Testis (tissue), 3 donors: ENCODE data around the gene ADCY2. TPM values are rescaled to one million over a fixed set of nuclear protein-coding genes. Genes with fewer than 3 reads are reported as not detected.

Experiments used
- DNase-seq: peaks from one replicate; pipeline ENCODE4 v3.0.0-alpha.2; 2019
- H3K27ac ChIP-seq, 2 donors: fragments of 200-600 bp; sonication (generic); one replicate each; pipeline ENCODE4 v1.5.1; 2019
- H3K27me3 ChIP-seq: fragments of 200-600 bp; sonication (generic); one replicate; pipeline ENCODE4 v1.5.1; 2019
- H3K36me3 ChIP-seq: fragments of 200-600 bp; sonication (generic); one replicate; pipeline ENCODE4 v1.5.1; 2017; ENCODE audit warnings: low read depth; ENCODE audit errors: missing control alignments
- H3K4me1 ChIP-seq: fragments of 200-600 bp; sonication (generic); one replicate; pipeline ENCODE4 v1.5.1; 2019
- H3K4me3 ChIP-seq, 2 donors: fragments of 200-600 bp; sonication (generic); one replicate each; pipeline ENCODE4 v1.5.1; 2017 to 2019
- H3K9me3 ChIP-seq: fragments of 200-600 bp; sonication (generic); one replicate; pipeline ENCODE4 v1.5.1; 2017
- POLR2A ChIP-seq: fragments of 450-650 bp; IDR thresholded peaks from one replicate; pipeline ENCODE4 v1.6.1; 2017; ENCODE audit warnings: antibody characterized with exemption, mild to moderate bottlenecking, moderate library complexity
- WGBS, 2 donors: methylation state at CpG; one replicate each; pipeline ENCODE4 v1.1.5; 2018; 5-methylcytosine and 5-hydroxymethylcytosine counted together
- intact Hi-C: fragments of 100-400 bp; cut with DNase I; formaldehyde crosslinking; loops from one replicate; pipeline ENCODE4 v1.15.1; 2023; ENCODE audit warnings: low total_unique reads
- polyA plus RNA-seq: library from polyadenylated mRNA; stranded (reverse); fragments of 350-450 nt; fragmentation: Illumina TruSeq; extraction: RNeasy Lipid Tissue Mini Kit (QIAGEN cat#74804); gene quantifications from one replicate; pipeline ENCODE4 v1.2.3, GENCODE V29; 2014; ENCODE audit warnings: low read depth, low replicate concordance; ENCODE audit not compliant: insufficient read depth
- total RNA-seq, 2 donors: library from RNA; depleted of rRNA; stranded (reverse); fragments of >200 nt; gene quantifications; one replicate each; pipeline ENCODE4 v1.2.3, GENCODE V29; 2016
- TF ChIP-seq, protein P1 (sequence below), 3 experiments: fragments of 450-650 bp in 2 of 3; fragments of 200-600 bp in 1 of 3; sonication (generic) in 1 of 3; IDR thresholded peaks; one replicate each; pipeline ENCODE4 v1.5.1; 2016 to 2019; ENCODE audit warnings: antibody characterized with exemption in 3 of 3, mild to moderate bottlenecking in 2 of 3, moderate library complexity in 1 of 3

ADCY2 gene
- total and polyA plus RNA-seq, 3 donors from 2014 or later = 9.4 to 18.5 (median 10.5) TPM

DNA sequence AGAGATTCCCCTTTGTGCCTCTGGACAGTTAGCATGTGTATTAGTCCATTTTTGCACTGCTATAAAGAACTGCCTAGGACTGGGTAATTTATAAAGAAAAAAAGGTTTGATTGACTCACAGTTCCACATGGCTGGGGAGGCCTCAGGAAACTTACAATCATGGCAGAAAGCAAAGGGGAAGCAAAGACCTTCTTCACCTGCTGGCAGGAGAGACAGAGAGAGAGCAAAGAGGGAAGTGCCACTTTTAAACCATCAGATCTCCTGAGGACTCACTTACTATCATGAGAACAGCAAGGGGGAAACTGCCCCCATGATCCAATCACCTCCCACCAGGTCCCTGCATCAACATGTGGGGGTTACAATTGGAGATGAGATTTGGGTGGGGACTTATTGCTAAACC, 449.0 kb downstream of the ADCY2 start:
- no peak for DNase-seq
- Histone ChIP-seq H3K4me3 (no peak overlapping the region), H3K27me3 (no peaks in the 10 kb centered on the region), H3K36me3 (no peaks in the 10 kb centered on the region), H3K4me1 (peaks cover 5% of the 10 kb centered on the region), H3K9me3 (no peaks in the 10 kb centered on the region), H3K27ac (no peak overlapping the region)
- intact Hi-C loops = no loop called here
- no peak for TF ChIP-seq POLR2A
- TF ChIP-seq, protein P1, sequence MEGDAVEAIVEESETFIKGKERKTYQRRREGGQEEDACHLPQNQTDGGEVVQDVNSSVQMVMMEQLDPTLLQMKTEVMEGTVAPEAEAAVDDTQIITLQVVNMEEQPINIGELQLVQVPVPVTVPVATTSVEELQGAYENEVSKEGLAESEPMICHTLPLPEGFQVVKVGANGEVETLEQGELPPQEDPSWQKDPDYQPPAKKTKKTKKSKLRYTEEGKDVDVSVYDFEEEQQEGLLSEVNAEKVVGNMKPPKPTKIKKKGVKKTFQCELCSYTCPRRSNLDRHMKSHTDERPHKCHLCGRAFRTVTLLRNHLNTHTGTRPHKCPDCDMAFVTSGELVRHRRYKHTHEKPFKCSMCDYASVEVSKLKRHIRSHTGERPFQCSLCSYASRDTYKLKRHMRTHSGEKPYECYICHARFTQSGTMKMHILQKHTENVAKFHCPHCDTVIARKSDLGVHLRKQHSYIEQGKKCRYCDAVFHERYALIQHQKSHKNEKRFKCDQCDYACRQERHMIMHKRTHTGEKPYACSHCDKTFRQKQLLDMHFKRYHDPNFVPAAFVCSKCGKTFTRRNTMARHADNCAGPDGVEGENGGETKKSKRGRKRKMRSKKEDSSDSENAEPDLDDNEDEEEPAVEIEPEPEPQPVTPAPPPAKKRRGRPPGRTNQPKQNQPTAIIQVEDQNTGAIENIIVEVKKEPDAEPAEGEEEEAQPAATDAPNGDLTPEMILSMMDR (IDR thresholded peaks at IDR 0.05) = no peak

DNA sequence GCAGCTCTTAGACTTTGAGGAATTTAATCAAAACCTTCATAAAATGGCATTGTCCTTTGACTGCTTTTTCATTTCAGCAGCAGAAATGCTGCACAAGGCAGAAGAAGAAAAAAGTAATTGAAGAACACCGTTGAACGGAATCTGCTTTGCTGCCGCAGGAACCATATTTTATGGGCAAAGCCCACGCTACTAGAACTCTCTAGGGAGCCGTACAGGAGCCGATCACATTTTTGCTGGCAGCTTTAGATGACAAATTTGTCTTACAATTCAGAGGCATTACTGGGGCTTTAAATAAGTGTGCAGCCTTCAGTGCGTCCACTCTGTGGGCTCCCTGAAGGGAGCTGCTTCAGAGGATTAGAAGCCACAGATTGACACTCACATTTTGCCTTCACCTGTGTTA, 449.6 kb downstream of the ADCY2 start:
- TF ChIP-seq, protein P1 (IDR thresholded peaks at IDR 0.05) = no peak
- no peak for TF ChIP-seq POLR2A
- intact Hi-C loops = no loop called here
- 46 to 63% methylated on average over 7 of the region's 7 CpGs for WGBS, 2 donors
- no peaks in the 10 kb centered on the region for H3K27me3 ChIP-seq
- H3K27ac ChIP-seq = no peak overlapping the region
- no peak overlapping the region for H3K4me3 ChIP-seq
- H3K4me1 ChIP-seq = peaks cover 6% of the 10 kb centered on the region
- no peaks in the 10 kb centered on the region for H3K9me3 ChIP-seq
- no peak for DNase-seq
- no peaks in the 10 kb centered on the region for H3K36me3 ChIP-seq

- Histone ChIP-seq H3K4me1 (peaks cover 6% of the 10 kb centered on the region), H3K27ac (no peak overlapping the region), H3K4me3 (no peak overlapping the region), H3K9me3 (no peaks in the 10 kb centered on the region), H3K27me3 (no peaks in the 10 kb centered on the region), H3K36me3 (no peaks in the 10 kb centered on the region)
- 86 to 95% methylated on average over 5 of the region's 5 CpGs for WGBS, 2 donors
- no peak for DNase-seq
- TF ChIP-seq POLR2A = no peak
- TF ChIP-seq, protein P1 (IDR thresholded peaks at IDR 0.05) = no peak
- intact Hi-C loops = no loop called here
Observed at GRCh38 chr5:7846327-7846726, 450.4 kb downstream of the ADCY2 start.

GRCh38 chr5:7848296-7848695, 452.4 kb downstream of the ADCY2 start:
- H3K4me3 ChIP-seq = no peak overlapping the region
- 79 to 81% methylated on average over 2 of the region's 2 CpGs for WGBS, 2 donors
- no peaks in the 10 kb centered on the region for H3K36me3 ChIP-seq
- H3K4me1 ChIP-seq = peaks cover 6% of the 10 kb centered on the region
- H3K9me3 ChIP-seq = no peaks in the 10 kb centered on the region
- H3K27me3 ChIP-seq = no peaks in the 10 kb centered on the region
- TF ChIP-seq, protein P1 (IDR thresholded peaks at IDR 0.05) = no peak
- TF ChIP-seq POLR2A = no peak
- intact Hi-C loops = no loop called here
- H3K27ac ChIP-seq = no peak overlapping the region
- no peak for DNase-seq

GRCh38 chr5:7849681-7850394, 453.9 kb downstream of the ADCY2 start:
- Histone ChIP-seq H3K4me1 (peaks cover 6% of the 10 kb centered on the region), H3K4me3 (peak overlapping the region; percentile 61 to 65), H3K36me3 (no peaks in the 10 kb centered on the region), H3K9me3 (no peaks in the 10 kb centered on the region), H3K27ac (no peak overlapping the region), H3K27me3 (no peaks in the 10 kb centered on the region)
- peak; percentile 30 for DNase-seq
- TF ChIP-seq, protein P1 (IDR thresholded peaks at IDR 0.05) = no peak
- TF ChIP-seq POLR2A = no peak
- 4 to 6% methylated on average over 29 to 43 of the region's 44 CpGs for WGBS, 2 donors
- intact Hi-C loops = no loop called here
